ENCODE measurements around the gene HK2.

DNA sequence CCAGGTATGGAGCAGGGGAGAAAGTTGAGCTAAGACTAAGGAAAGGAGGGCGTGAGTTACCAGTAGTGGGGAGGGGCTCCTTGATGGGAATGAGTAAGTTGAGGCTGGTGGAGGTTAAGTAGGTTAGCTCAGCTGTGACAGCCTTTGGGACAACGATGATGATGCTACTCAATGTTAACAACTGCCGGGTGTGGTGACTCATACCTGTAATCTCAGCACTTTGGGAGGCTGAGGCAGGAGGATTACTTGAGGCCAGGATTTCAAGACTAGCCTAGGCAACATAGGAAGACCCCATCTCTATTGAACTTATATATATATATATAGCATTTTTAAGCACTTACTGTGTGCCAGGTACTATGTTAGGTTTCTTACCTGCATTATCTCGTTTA, 48.4 kb downstream of the HK2 start:
- TF ChIP-seq CTCF (IDR thresholded peaks at IDR 0.05) (no peak), SMC3 (IDR thresholded peaks at IDR 0.05) (no peak), HOXA7 (CRISPR knock-in tag; IDR thresholded peaks at IDR 0.05) (no peak), POLR2A (IDR thresholded peaks at IDR 0.05; ENCODE audit: low read length) (no peak), MAFK (IDR thresholded peaks at IDR 0.05; ENCODE audit: partially characterized antibody) (no peak), HDAC2 (IDR thresholded peaks at IDR 0.05) (no peak), FOSB (CRISPR knock-in tag; IDR thresholded peaks at IDR 0.05) (no peak), EP300 (IDR thresholded peaks at IDR 0.05) (no peak), CHD2 (IDR thresholded peaks at IDR 0.05; ENCODE audit: low read length, partially characterized antibody) (no peak), SREBF2 (IDR thresholded peaks at IDR 0.05) (no peak), MYC (IDR thresholded peaks at IDR 0.05; ENCODE audit: borderline replicate concordance, low read length) (no peak)
- TF ChIP-seq, protein P1, sequence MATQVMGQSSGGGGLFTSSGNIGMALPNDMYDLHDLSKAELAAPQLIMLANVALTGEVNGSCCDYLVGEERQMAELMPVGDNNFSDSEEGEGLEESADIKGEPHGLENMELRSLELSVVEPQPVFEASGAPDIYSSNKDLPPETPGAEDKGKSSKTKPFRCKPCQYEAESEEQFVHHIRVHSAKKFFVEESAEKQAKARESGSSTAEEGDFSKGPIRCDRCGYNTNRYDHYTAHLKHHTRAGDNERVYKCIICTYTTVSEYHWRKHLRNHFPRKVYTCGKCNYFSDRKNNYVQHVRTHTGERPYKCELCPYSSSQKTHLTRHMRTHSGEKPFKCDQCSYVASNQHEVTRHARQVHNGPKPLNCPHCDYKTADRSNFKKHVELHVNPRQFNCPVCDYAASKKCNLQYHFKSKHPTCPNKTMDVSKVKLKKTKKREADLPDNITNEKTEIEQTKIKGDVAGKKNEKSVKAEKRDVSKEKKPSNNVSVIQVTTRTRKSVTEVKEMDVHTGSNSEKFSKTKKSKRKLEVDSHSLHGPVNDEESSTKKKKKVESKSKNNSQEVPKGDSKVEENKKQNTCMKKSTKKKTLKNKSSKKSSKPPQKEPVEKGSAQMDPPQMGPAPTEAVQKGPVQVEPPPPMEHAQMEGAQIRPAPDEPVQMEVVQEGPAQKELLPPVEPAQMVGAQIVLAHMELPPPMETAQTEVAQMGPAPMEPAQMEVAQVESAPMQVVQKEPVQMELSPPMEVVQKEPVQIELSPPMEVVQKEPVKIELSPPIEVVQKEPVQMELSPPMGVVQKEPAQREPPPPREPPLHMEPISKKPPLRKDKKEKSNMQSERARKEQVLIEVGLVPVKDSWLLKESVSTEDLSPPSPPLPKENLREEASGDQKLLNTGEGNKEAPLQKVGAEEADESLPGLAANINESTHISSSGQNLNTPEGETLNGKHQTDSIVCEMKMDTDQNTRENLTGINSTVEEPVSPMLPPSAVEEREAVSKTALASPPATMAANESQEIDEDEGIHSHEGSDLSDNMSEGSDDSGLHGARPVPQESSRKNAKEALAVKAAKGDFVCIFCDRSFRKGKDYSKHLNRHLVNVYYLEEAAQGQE (IDR thresholded peaks at IDR 0.05): no peak
- TF ChIP-seq, protein P2, sequence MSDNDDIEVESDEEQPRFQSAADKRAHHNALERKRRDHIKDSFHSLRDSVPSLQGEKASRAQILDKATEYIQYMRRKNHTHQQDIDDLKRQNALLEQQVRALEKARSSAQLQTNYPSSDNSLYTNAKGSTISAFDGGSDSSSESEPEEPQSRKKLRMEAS (IDR thresholded peaks at IDR 0.05): no peak

Data from A549 (cell line).